Epithelial cell of prostate (primary cell): Measurements from ENCODE around the gene POU2F1.

Experiments
- DNase-seq: peaks from one replicate; pipeline ENCODE4 v3.0.0-alpha.2; 2011; ENCODE audit warnings: low read depth, low spot score
- H3K27ac ChIP-seq: fragments of 450-650 bp; 2 replicates; pipeline ENCODE4 v1.5.1; 2017; ENCODE audit warnings: mild to moderate bottlenecking

Gene POU2F1

GRCh38 chr1:167454894-167455785 is 234.5 kb downstream of the POU2F1 start:
- H3K27ac ChIP-seq: no peak overlapping the region
- no peak for DNase-seq

DNA sequence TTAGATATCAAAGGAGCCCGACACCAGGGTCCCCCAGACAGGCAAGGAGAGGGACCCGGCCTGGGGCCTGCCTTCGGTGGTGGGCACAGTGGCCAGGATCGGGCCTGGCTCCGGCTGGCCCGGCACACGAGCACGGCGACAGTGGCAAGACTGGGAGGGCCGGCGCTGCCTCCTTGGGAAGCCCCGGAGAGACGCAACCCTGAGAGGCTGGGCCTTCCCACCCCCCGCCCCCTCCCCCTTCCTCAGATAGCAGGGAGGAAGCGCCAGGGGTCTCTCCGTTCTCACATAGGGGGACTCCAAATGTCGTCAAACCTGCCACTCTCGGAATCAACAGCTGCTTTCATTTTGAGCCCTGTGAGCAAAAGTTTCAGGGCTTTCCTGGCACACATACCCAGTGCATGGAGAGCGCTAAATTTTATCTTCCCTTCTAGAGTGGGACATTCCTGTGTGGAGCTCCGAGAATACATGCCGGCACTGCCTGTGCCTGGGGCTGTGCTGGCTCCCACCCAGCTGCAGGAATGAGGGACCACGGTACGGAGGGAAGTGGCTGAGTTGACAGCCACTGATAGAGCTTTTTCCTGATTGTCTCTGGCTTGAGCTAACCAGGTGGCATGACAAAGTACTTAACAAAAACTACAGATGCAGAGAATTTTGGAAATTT is 235.2 kb downstream of the POU2F1 start:
- no peak for DNase-seq
- H3K27ac ChIP-seq: no peak overlapping the region

GRCh38 chr1:167456524-167456923 is 235.8 kb downstream of the POU2F1 start:
- no peak overlapping the region for H3K27ac ChIP-seq
- DNase-seq: no peak

DNA sequence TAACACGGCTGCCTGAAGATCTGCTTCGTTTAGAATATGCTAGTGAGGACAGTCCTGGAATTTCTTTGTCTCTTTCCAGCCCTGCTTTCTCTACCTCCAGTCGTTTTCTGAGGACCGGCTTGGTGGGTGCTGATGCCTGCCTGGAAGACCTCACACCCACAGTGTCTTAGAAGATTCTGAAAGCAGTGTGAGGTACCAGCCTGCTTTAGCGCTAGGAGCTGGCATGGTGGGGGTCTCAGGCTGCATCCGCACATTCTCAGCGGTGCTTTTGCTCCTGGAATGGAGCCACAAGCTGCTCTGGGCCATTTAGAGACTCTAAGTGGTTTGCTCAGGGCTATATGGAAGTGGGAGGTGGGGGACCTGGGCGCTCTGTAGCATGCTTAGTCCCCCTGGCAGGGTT is 236.2 kb downstream of the POU2F1 start:
- DNase-seq: no peak
- H3K27ac ChIP-seq: no peak overlapping the region

DNA sequence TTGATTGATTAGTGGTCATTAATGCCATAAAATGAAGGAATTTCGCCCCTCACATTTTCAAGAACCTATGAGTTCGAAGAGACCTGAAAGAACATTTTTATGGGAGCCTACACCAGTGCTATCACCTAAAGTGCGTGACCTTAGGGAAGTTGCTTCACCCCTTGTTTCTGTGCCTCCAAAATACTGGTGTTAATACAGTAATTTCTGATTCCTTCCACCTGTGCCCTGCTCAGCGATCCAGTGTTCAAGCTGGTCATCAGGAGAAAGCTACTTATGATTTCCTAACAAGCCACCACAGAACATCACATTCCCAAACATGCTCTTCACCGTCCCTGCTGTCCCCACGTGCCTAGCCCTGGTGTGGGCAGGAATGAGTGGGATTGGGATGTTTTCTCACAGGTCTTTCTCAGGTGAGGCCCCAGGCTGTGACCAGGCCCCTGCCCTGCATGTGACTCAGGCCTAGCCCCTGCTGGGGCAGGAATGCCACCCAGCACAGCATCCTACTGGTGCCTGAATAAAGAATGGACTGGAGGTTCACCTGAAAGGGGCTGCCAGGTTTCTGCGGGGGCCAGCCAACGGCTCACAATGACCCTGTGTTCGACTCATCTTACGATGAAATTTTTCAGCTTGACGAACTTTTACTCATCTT is 237.4 kb downstream of the POU2F1 start:
- no peak overlapping the region for H3K27ac ChIP-seq
- no peak for DNase-seq

GRCh38 chr1:167460836-167461235 is 240.2 kb downstream of the POU2F1 start:
- DNase-seq: no peak
- H3K27ac ChIP-seq: no peak overlapping the region

DNA sequence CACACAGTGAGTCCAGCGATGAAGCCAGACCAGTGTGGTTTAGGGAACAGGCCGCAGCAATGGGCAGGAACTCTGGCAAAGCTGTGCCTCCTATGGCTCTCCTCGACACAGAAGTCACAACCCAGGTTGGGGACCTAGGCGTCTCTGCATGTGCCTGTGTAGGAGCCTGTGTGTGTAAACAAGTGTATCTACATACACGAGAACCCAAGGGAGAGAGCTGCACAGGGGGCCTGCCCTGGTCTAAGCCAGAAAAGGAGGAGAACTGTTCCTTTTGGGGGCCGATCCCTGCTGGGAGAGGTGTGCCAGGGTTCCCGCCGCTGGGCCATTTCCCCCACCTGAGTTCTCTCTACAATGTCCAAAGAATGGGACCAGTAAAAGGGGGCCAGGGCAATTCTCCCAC is 241.7 kb downstream of the POU2F1 start:
- no peak for DNase-seq
- H3K27ac ChIP-seq: no peak overlapping the region

GRCh38 chr1:167463080-167463479 is 242.4 kb downstream of the POU2F1 start:
- H3K27ac ChIP-seq: no peak overlapping the region
- no peak for DNase-seq

GRCh38 chr1:167463875-167464575 is 243.3 kb downstream of the POU2F1 start:
- no peak for DNase-seq
- no peak overlapping the region for H3K27ac ChIP-seq

- no peak overlapping the region for H3K27ac ChIP-seq
- no peak for DNase-seq
These were observed 244.3 kb downstream of the POU2F1 start for GRCh38 chr1:167465018-167465417.

- DNase-seq: no peak
- H3K27ac ChIP-seq: no peak overlapping the region
These were observed 245.1 kb downstream of the POU2F1 start for GRCh38 chr1:167465743-167466142.

- DNase-seq: no peak
These were observed 246.5 kb downstream of the POU2F1 start for GRCh38 chr1:167467126-167467710.

GRCh38 chr1:167467752-167468151 is 247.1 kb downstream of the POU2F1 start:
- no peak for DNase-seq
- H3K27ac ChIP-seq: no peak overlapping the region

More at GRCh38 chr1:167467126-167467710, 246.5 kb downstream of the POU2F1 start:
- no peak overlapping the region for H3K27ac ChIP-seq

- H3K27ac ChIP-seq: no peak overlapping the region
- no peak for DNase-seq
These were observed 248.7 kb downstream of the POU2F1 start for GRCh38 chr1:167469280-167469965.

GRCh38 chr1:167471568-167471967 is 250.9 kb downstream of the POU2F1 start:
- DNase-seq: no peak
- H3K27ac ChIP-seq: no peak overlapping the region

DNA sequence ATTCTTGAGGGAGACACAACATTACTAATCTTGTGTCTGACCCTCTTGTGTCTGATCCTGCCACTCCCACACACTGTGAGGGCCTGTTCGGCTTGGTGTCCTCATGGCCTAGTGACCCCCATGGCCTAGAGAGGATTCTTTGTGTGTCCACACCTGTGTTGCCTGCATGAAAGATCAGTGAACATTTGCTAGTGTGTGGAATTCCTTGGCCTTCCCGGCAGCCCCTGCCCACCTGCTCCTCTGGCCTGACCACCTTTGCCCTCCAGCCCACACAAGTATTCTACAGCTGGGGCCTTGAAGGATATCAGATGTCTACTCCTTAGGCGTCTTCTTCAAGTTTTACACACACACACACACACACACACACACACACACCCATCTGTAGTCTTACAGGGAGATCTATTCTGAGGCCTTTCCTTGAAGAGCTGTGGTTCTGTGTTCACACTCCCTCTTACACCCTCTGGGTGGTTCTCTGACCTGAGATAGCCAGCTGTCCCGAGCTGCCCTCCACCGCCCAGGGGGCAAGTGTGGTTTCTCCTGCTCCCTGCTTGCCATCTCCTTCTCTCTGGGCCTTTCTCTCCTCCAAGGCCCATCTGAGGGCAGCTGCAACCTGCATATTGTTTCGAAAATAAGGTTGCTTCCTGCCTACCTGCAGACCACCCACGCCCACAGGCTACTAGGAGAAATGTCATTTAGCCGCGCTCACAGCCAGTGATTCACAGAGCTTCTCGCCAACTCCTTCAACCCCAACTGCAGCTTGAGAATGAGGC is 252.3 kb downstream of the POU2F1 start:
- no peak for DNase-seq
- no peak overlapping the region for H3K27ac ChIP-seq

GRCh38 chr1:167473761-167474160 is 253.1 kb downstream of the POU2F1 start:
- no peak overlapping the region for H3K27ac ChIP-seq
- no peak for DNase-seq

DNA sequence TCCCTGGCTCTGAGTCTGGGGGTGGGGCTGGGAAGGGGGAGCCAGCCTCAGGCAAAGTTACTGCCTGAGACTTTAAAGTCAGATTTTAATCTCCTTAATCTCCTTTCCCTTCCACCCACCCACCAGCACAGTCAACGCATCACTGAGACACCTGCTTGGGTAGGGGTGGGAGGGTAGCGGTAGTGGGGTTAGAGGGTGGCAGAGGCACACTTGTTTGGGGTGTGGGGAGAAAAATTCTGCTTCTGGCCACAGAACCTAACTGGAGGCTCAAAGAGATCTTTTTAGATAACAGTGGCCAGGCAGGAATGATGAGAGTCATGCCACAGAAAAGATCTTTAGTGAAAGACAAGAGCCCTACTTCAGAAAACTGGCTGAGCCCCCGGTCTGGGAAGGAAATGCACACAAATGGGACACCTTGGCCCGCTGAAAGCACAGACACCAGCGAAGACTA is 253.5 kb downstream of the POU2F1 start:
- no peak for DNase-seq
- H3K27ac ChIP-seq: no peak overlapping the region

DNA sequence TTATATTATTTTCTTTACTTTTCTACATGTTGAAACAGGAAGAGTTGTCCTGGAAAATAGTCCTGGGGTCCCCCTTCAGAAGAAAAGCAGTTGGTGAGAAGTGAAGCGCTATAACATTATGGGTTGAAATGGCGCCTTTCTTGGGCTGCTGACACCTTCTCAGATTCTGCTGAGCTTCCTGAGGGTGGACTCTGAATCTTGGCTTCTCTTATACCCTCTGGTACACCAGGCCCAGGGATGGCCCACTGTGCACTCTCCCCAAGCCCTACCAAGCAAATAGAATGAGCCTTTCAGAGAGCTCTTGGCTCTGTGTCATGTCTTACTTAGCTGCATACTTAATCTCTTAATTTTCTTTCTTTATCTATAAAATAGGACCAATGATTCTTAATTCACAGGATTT is 255.4 kb downstream of the POU2F1 start:
- H3K27ac ChIP-seq: no peak overlapping the region
- DNase-seq: no peak
